ENCODE results near the gene P2RY2.

DNA sequence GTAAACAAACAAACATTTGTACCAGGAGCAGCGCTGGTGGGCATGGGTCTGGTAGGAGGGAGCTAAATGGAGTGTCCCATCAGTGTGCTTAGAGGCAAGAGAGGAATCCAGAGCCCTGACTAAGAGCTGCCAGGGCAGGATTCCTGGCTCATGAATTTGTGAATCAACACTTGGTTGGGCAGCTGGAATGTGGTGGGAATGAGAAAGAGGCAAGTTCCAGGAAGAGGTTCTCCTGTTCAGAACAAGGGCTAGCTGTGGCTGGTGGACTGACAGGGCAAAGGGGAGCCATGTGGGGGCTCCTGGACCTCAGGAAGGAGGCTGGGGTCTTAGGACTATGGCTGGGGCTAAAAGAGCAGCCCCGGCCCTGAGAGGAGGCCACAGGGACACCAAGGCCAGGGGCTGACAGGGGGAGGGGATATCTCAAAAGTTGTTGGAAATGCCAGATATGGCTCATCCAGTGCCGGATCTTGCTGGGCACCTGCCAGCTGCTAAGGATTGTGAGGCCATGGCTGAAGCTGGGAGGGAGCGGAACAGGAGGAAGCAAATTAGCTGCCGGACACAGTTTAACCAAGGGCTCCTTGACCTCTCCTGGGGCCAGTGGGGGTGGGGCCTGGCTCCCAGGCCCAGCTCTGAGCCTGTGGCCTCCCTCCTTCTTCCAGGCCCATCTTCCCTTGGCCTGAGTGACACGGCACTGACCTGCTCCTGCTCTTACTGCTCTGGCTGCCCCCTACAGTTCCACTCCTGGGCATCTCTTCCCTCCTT lies 39.4 kb downstream of the P2RY2 start:
- TF ChIP-seq, protein P1, sequence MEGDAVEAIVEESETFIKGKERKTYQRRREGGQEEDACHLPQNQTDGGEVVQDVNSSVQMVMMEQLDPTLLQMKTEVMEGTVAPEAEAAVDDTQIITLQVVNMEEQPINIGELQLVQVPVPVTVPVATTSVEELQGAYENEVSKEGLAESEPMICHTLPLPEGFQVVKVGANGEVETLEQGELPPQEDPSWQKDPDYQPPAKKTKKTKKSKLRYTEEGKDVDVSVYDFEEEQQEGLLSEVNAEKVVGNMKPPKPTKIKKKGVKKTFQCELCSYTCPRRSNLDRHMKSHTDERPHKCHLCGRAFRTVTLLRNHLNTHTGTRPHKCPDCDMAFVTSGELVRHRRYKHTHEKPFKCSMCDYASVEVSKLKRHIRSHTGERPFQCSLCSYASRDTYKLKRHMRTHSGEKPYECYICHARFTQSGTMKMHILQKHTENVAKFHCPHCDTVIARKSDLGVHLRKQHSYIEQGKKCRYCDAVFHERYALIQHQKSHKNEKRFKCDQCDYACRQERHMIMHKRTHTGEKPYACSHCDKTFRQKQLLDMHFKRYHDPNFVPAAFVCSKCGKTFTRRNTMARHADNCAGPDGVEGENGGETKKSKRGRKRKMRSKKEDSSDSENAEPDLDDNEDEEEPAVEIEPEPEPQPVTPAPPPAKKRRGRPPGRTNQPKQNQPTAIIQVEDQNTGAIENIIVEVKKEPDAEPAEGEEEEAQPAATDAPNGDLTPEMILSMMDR (conservative IDR thresholded peaks at IDR 0.05): no peak
- TF ChIP-seq EZH2 (IDR thresholded peaks at IDR 0.05; ENCODE audit: low read depth): no peak

All from PC-9 (cell line).